Measurements from ENCODE around the gene PLA2G2C.

PLA2G2C gene, protein sequence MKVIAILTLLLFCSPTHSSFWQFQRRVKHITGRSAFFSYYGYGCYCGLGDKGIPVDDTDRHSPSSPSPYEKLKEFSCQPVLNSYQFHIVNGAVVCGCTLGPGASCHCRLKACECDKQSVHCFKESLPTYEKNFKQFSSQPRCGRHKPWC

DNA sequence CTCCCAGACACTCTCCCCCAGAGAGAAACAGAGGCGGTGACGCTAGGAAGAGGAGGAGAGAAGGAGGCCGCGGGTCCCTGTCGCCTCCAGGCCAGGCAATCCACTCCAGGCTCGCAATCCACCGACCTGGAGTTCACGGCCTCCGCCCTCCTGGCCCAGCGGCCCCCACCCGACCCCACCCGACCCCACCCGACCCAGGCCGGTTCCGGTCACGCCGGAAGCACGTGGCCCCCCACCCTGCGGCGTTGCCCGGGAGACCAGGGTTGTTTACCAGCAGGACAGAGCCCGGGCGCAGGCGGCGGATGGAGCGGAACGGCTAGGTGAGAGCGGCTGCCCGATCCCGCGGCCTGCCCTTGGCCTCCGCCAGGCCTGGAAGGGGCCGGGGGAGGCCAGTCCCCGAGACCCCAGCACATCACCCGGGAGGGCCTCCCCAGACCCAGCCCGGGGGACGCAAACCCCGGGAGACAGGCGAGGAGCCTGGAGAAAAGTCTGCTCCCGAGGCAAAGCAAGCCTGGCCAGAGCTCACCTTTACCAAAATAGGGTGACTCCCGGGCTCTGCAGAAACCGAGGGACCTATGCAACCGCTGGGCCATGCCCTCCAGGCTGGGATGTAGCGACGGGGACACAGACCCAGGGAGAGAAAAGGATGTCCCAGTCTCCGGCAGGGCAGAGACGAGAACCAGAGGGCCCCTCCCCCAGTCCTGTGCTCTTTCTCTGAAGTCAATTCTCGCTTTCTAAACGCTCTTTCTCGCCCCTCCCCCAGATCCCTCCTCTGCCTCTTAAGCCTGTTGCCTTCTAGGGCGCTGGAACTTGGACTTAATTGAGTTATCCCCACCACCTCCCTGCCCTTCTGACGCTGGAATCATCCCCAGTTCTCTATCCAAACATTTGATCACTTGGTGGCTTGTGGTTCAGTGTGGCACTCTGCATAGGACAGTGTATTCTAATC lies at the start of gene PLA2G2C, which contains the start of gene UBXN10:
Gene PLA2G2C (minus strand): TSS at position 685 of the 949 bp plus-strand sequence. CDS start 9,155 bp downstream, outside the sequence.
Gene UBXN10 (plus strand): TSS at position 263 of the 949 bp plus-strand sequence. CDS start 4,466 bp downstream, outside the sequence.
- TF ChIP-seq CSDC2 (CRISPR knock-in tag; IDR thresholded peaks at IDR 0.05): no peak
- no peak for TF ChIP-seq ZNF8 (CRISPR knock-in tag; IDR thresholded peaks at IDR 0.05)
- no peak for TF ChIP-seq ARNTL (CRISPR knock-in tag; IDR thresholded peaks at IDR 0.05; ENCODE audit: borderline replicate concordance, low read depth)
- TF ChIP-seq ZNF70 (CRISPR knock-in tag; IDR thresholded peaks at IDR 0.05): no peak
- TF ChIP-seq TCF4 (CRISPR knock-in tag; IDR thresholded peaks at IDR 0.05; ENCODE audit: borderline replicate concordance): no peak
- no peak for TF ChIP-seq ZNF565 (CRISPR knock-in tag; conservative IDR thresholded peaks at IDR 0.05; ENCODE audit: low read depth)
- no peak for TF ChIP-seq ISL1 (CRISPR knock-in tag; IDR thresholded peaks at IDR 0.05)
- no peak for ATAC-seq

DNA sequence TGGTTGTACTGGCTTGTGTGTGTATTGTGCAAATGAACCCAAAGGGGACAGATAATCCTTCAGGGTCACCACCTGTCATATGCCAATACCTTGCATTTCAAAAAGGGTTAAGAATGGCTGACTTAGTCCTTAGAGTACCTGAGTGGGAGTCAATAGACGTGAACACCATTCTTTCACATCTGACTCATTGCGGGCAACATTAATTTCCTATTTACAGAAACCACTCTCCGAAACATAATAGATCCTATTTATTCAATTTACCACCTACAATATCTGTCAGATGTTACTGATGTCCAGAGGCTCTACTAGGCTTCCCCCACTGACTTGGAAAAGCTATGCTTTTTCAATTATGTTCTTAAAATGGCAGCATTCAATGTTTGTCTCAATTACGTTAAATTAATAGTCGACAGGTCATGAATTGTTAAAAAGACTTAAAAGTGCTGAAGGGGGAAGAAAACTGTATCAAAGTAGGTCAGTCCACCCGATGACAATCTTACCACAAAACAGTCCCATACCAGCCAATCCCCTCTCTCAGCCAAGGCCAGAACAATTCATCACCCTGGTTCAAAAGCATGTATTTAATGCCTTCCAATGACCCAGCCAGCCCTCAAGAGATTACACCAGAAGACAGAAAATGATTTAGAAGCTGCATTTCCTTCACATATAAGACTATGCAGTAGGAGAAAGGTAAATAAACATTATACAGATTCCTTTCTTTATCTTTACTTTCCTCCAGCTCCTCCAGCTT lies 48.6 kb upstream of the PLA2G2C start:
- ATAC-seq: no peak
- no peak for TF ChIP-seq ZNF8 (CRISPR knock-in tag; IDR thresholded peaks at IDR 0.05)
- TF ChIP-seq OSR1 (CRISPR knock-in tag; IDR thresholded peaks at IDR 0.05): no peak
- no peak for TF ChIP-seq RARB (CRISPR knock-in tag; IDR thresholded peaks at IDR 0.05)
- no peak for TF ChIP-seq SNAI2 (CRISPR knock-in tag; IDR thresholded peaks at IDR 0.05)
- TF ChIP-seq, protein P1, sequence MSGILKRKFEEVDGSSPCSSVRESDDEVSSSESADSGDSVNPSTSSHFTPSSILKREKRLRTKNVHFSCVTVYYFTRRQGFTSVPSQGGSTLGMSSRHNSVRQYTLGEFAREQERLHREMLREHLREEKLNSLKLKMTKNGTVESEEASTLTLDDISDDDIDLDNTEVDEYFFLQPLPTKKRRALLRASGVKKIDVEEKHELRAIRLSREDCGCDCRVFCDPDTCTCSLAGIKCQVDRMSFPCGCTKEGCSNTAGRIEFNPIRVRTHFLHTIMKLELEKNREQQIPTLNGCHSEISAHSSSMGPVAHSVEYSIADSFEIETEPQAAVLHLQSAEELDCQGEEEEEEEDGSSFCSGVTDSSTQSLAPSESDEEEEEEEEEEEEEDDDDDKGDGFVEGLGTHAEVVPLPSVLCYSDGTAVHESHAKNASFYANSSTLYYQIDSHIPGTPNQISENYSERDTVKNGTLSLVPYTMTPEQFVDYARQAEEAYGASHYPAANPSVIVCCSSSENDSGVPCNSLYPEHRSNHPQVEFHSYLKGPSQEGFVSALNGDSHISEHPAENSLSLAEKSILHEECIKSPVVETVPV (CRISPR knock-in tag; IDR thresholded peaks at IDR 0.05): no peak
- no peak for TF ChIP-seq ZNF70 (CRISPR knock-in tag; IDR thresholded peaks at IDR 0.05)
- TF ChIP-seq, protein P2, sequence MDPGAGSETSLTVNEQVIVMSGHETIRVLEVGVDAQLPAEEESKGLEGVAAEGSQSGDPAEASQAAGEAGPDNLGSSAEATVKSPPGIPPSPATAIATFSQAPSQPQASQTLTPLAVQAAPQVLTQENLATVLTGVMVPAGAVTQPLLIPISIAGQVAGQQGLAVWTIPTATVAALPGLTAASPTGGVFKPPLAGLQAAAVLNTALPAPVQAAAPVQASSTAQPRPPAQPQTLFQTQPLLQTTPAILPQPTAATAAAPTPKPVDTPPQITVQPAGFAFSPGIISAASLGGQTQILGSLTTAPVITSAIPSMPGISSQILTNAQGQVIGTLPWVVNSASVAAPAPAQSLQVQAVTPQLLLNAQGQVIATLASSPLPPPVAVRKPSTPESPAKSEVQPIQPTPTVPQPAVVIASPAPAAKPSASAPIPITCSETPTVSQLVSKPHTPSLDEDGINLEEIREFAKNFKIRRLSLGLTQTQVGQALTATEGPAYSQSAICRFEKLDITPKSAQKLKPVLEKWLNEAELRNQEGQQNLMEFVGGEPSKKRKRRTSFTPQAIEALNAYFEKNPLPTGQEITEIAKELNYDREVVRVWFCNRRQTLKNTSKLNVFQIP (CRISPR knock-in tag; IDR thresholded peaks at IDR 0.05; ENCODE audit: borderline replicate concordance, low read depth): no peak
- no peak for TF ChIP-seq GLIS3 (CRISPR knock-in tag; IDR thresholded peaks at IDR 0.05)
- TF ChIP-seq BACH2 (CRISPR knock-in tag; IDR thresholded peaks at IDR 0.05; ENCODE audit: borderline replicate concordance): no peak
- TF ChIP-seq ISL1 (CRISPR knock-in tag; IDR thresholded peaks at IDR 0.05): no peak
- no peak for TF ChIP-seq ZFP30 (CRISPR knock-in tag; IDR thresholded peaks at IDR 0.05)
- no peak for TF ChIP-seq ZC3H10 (CRISPR knock-in tag; IDR thresholded peaks at IDR 0.05)
- no peak for TF ChIP-seq TCF4 (CRISPR knock-in tag; IDR thresholded peaks at IDR 0.05; ENCODE audit: borderline replicate concordance)
- no peak for TF ChIP-seq ARNTL (CRISPR knock-in tag; IDR thresholded peaks at IDR 0.05; ENCODE audit: borderline replicate concordance, low read depth)

DNA sequence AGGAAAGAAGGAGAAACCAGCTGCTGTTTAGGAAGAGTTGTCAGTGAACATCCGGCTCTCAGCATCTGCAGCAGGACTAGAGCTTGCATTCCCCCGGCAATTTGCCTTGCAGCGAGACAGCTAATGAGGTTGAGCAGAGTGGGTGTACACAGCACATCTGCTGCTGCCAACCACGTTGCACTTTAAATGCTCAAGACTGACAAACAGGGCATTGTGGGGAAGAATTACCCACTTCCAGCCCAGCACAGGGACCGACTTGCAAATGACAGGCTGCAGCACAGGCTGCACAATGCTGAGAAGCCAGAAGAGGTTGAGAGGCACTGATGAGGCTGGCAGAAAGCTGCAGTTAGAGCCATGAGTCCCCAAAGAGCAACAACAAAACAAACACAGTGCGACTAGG lies 47.5 kb upstream of the PLA2G2C start:
- ATAC-seq: no peak; the same call in 2 of the 3 replicates
- TF ChIP-seq GLIS3 (CRISPR knock-in tag; IDR thresholded peaks at IDR 0.05): no peak
- TF ChIP-seq TOX (CRISPR knock-in tag; IDR thresholded peaks at IDR 0.05; ENCODE audit: borderline replicate concordance): no peak
- TF ChIP-seq, protein P3, sequence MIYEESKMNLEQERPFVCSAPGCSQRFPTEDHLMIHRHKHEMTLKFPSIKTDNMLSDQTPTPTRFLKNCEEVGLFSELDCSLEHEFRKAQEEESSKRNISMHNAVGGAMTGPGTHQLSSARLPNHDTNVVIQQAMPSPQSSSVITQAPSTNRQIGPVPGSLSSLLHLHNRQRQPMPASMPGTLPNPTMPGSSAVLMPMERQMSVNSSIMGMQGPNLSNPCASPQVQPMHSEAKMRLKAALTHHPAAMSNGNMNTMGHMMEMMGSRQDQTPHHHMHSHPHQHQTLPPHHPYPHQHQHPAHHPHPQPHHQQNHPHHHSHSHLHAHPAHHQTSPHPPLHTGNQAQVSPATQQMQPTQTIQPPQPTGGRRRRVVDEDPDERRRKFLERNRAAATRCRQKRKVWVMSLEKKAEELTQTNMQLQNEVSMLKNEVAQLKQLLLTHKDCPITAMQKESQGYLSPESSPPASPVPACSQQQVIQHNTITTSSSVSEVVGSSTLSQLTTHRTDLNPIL (CRISPR knock-in tag; IDR thresholded peaks at IDR 0.05; ENCODE audit: low read depth): no peak
- TF ChIP-seq ZNF70 (CRISPR knock-in tag; IDR thresholded peaks at IDR 0.05): no peak
- TF ChIP-seq, protein P2 (CRISPR knock-in tag; IDR thresholded peaks at IDR 0.05; ENCODE audit: borderline replicate concordance, low read depth): no peak
- no peak for TF ChIP-seq OSR1 (CRISPR knock-in tag; IDR thresholded peaks at IDR 0.05)
- no peak for TF ChIP-seq TCF4 (CRISPR knock-in tag; IDR thresholded peaks at IDR 0.05; ENCODE audit: borderline replicate concordance)
- TF ChIP-seq ZNF8 (CRISPR knock-in tag; IDR thresholded peaks at IDR 0.05): no peak
- TF ChIP-seq ZFP3 (CRISPR knock-in tag; IDR thresholded peaks at IDR 0.05): no peak
- TF ChIP-seq, protein P1 (CRISPR knock-in tag; IDR thresholded peaks at IDR 0.05): no peak
- TF ChIP-seq ZFP30 (CRISPR knock-in tag; IDR thresholded peaks at IDR 0.05): no peak
